HEK293 (cell line): ENCODE data around the gene PPP3CA.
A peak's percentile ranks its signal among the peaks of the same experiment; 100 is the strongest.

Experiments used
- CTCF ChIA-PET: fragments of 350-600 bp; formaldehyde crosslinking; extraction: SDS; loops from one replicate; lab custom pipeline; 2021; ENCODE audit warnings: antibody characterized with exemption; lab: Yijun Ruan, JAX
- POLR2A ChIA-PET: fragments of 300-600 bp; formaldehyde crosslinking; extraction: SDS; loops from one replicate; lab custom pipeline; 2020; ENCODE audit warnings: antibody characterized with exemption, inconsistent platforms; lab: Yijun Ruan, JAX
- H3K27ac ChIP-seq: fragments of 200-500 bp; sonication (Bioruptor generic); 2 replicates; pipeline ENCODE4 v1.5.1; 2014; ENCODE audit warnings: low read depth, low read length, control low read depth, inconsistent platforms; ENCODE audit errors: extremely low read depth
- H3K36me3 ChIP-seq, 2 experiments: fragments of 200-500 bp in 1 of 2; sonication (Bioruptor generic) in 1 of 2; 1 replicate in 1 of 2; 2 replicates in 1 of 2; pipeline ENCODE4 v1.5.1; 2014 to 2017; ENCODE audit warnings: inconsistent platforms in 2 of 2, low read length in 2 of 2; ENCODE audit not compliant: control insufficient read depth in 2 of 2, insufficient read depth in 1 of 2
- H3K4me1 ChIP-seq: fragments of 200-500 bp; sonication (Bioruptor generic); 2 replicates; pipeline ENCODE4 v1.5.1; 2014; ENCODE audit warnings: mild to moderate bottlenecking, low read length, inconsistent platforms; ENCODE audit not compliant: control insufficient read depth, insufficient read depth
- H3K4me3 ChIP-seq: 2 replicates; pipeline ENCODE4 v1.5.1; 2011; ENCODE audit warnings: low read depth, mild to moderate bottlenecking, control low read depth, low read length, moderate library complexity
- H3K9me3 ChIP-seq: fragments of 200-500 bp; sonication (Bioruptor generic); 2 replicates; pipeline ENCODE4 v1.5.1; 2014; ENCODE audit warnings: low read depth, low read length, inconsistent platforms; ENCODE audit not compliant: control insufficient read depth, insufficient read depth
- MYNN ChIP-seq: fragments of 450-650 bp; formaldehyde crosslinking; IDR thresholded peaks from 2 replicates; pipeline ENCODE4 v1.5.1; 2016; ENCODE audit warnings: missing biosample characterization, missing genetic modification characterization, borderline replicate concordance
- SETDB1 ChIP-seq: IDR thresholded peaks from one replicate; pipeline ENCODE4 v1.6.1; 2017; ENCODE audit warnings: mild to moderate bottlenecking, low read length, moderate library complexity, mixed read lengths; ENCODE audit not compliant: insufficient read length
- TCF7L2 ChIP-seq: IDR thresholded peaks from 2 replicates; pipeline ENCODE4 v1.6.1; 2011; ENCODE audit warnings: low read depth, mild to moderate bottlenecking, inconsistent platforms, low read length, moderate library complexity, borderline replicate concordance
- ZFP41 ChIP-seq: fragments of 450-650 bp; formaldehyde crosslinking; IDR thresholded peaks from 2 replicates; pipeline ENCODE4 v1.5.1; 2016; ENCODE audit warnings: missing biosample characterization, missing genetic modification characterization, borderline replicate concordance
- ZFP69B ChIP-seq: fragments of 450-650 bp; formaldehyde crosslinking; IDR thresholded peaks from 2 replicates; pipeline ENCODE4 v1.5.1; 2016; ENCODE audit warnings: missing biosample characterization, missing genetic modification characterization
- ZNF157 ChIP-seq: fragments of 450-650 bp; formaldehyde crosslinking; IDR thresholded peaks from 2 replicates; pipeline ENCODE4 v1.5.1; 2016; ENCODE audit warnings: missing biosample characterization, missing genetic modification characterization
- ZNF221 ChIP-seq: fragments of 450-650 bp; formaldehyde crosslinking; IDR thresholded peaks from 2 replicates; pipeline ENCODE4 v1.5.1; 2017; ENCODE audit warnings: missing biosample characterization, missing genetic modification characterization, borderline replicate concordance
- ZNF239 ChIP-seq: fragments of 450-650 bp; formaldehyde crosslinking; IDR thresholded peaks from 2 replicates; pipeline ENCODE4 v1.5.1; 2016; ENCODE audit warnings: missing biosample characterization, missing genetic modification characterization
- ZNF311 ChIP-seq: fragments of 450-650 bp; formaldehyde crosslinking; IDR thresholded peaks from 2 replicates; pipeline ENCODE4 v1.5.1; 2017; ENCODE audit warnings: missing biosample characterization, missing genetic modification characterization, borderline replicate concordance
- ZNF37A ChIP-seq: fragments of 450-650 bp; IDR thresholded peaks from 2 replicates; pipeline ENCODE4 v1.5.1; 2018; ENCODE audit warnings: missing biosample characterization, missing genetic modification characterization
- ZNF426 ChIP-seq: fragments of 450-650 bp; formaldehyde crosslinking; IDR thresholded peaks from 2 replicates; pipeline ENCODE4 v1.5.1; 2017; ENCODE audit warnings: missing biosample characterization, missing genetic modification characterization, mild to moderate bottlenecking, inconsistent platforms, moderate library complexity
- ZNF544 ChIP-seq: fragments of 450-650 bp; formaldehyde crosslinking; IDR thresholded peaks from 2 replicates; pipeline ENCODE4 v1.5.0; 2017; ENCODE audit warnings: missing biosample characterization, missing genetic modification characterization
- ZNF555 ChIP-seq: fragments of 450-650 bp; formaldehyde crosslinking; conservative IDR thresholded peaks from 2 replicates; pipeline ENCODE4 v1.5.1; 2017; ENCODE audit warnings: missing biosample characterization, mild to moderate bottlenecking, missing genetic modification characterization, inconsistent platforms
- ZNF560 ChIP-seq: fragments of 450-650 bp; formaldehyde crosslinking; IDR thresholded peaks from 2 replicates; pipeline ENCODE4 v1.5.1; 2017; ENCODE audit warnings: missing biosample characterization, missing genetic modification characterization, borderline replicate concordance
- ZNF585B ChIP-seq: fragments of 450-650 bp; formaldehyde crosslinking; IDR thresholded peaks from 2 replicates; pipeline ENCODE4 v1.5.1; 2016; ENCODE audit warnings: missing biosample characterization, missing genetic modification characterization
- ZNF629 ChIP-seq: fragments of 450-650 bp; formaldehyde crosslinking; IDR thresholded peaks from 2 replicates; pipeline ENCODE4 v1.5.1; 2017; ENCODE audit warnings: missing biosample characterization, missing genetic modification characterization
- ZNF76 ChIP-seq: fragments of 450-650 bp; formaldehyde crosslinking; IDR thresholded peaks from 2 replicates; pipeline ENCODE4; 2016; ENCODE audit warnings: low read depth, missing biosample characterization, missing genetic modification characterization, borderline replicate concordance
- ZSCAN30 ChIP-seq: fragments of 450-650 bp; IDR thresholded peaks from 2 replicates; pipeline ENCODE4 v1.5.1; 2018; ENCODE audit warnings: missing biosample characterization, mild to moderate bottlenecking, missing genetic modification characterization, moderate library complexity
- TF ChIP-seq, protein P1 (sequence below): fragments of 450-650 bp; formaldehyde crosslinking; IDR thresholded peaks from 2 replicates; pipeline ENCODE4 v1.5.1; 2016; ENCODE audit warnings: missing biosample characterization, missing genetic modification characterization
- TF ChIP-seq, protein P2 (sequence below): fragments of 450-650 bp; formaldehyde crosslinking; IDR thresholded peaks from 2 replicates; pipeline ENCODE4 v1.5.1; 2017; ENCODE audit warnings: missing biosample characterization, missing genetic modification characterization
- TF ChIP-seq, protein P3 (sequence below): fragments of 450-650 bp; formaldehyde crosslinking; IDR thresholded peaks from 2 replicates; pipeline ENCODE4 v1.5.1; 2016; ENCODE audit warnings: missing biosample characterization, missing genetic modification characterization

PPP3CA gene

DNA sequence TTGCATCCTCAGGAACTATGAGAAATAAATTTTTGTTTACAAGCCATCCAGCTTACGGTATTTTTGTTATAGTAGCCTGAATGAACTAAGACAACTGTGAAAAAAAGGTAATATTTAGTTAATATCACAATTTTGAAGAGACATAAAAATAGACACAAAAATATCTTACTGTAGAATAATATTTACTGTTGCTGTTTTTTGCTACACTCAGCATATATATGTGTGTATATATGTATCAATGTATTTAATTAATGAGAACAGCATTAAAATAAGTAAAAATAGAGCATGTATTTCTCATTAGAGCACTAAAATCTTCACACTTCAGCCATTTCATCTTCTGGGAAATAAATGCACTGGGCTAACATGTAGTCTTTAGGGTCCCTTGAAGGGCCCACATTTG is 24.6 kb downstream of the PPP3CA start:
- no peaks in the 10 kb centered on the region for H3K36me3 ChIP-seq
- H3K27ac ChIP-seq, result no peak overlapping the region
- no peaks in the 10 kb centered on the region; the same call in 1 of the 2 replicates for H3K4me1 ChIP-seq
- H3K4me3 ChIP-seq, result no peak overlapping the region
- ChIA-PET CTCF (interaction anchor here (0.7 to 0.9 kb wide), 2 partner anchors 48 to 305 kb away, joined by 3 read pairs; no protein-coding TSS in a partner anchor), POLR2A (no interaction called here)
- no peaks in the 10 kb centered on the region for H3K9me3 ChIP-seq
- TF ChIP-seq ZNF629 (tag by site-specific recombination) (no peak), ZNF560 (no peak), ZNF239 (tag by site-specific recombination) (no peak), ZNF311 (tag by site-specific recombination) (no peak)
- TF ChIP-seq, protein P1, sequence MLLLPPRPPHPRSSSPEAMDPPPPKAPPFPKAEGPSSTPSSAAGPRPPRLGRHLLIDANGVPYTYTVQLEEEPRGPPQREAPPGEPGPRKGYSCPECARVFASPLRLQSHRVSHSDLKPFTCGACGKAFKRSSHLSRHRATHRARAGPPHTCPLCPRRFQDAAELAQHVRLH (tag by site-specific recombination), result no peak

DNA sequence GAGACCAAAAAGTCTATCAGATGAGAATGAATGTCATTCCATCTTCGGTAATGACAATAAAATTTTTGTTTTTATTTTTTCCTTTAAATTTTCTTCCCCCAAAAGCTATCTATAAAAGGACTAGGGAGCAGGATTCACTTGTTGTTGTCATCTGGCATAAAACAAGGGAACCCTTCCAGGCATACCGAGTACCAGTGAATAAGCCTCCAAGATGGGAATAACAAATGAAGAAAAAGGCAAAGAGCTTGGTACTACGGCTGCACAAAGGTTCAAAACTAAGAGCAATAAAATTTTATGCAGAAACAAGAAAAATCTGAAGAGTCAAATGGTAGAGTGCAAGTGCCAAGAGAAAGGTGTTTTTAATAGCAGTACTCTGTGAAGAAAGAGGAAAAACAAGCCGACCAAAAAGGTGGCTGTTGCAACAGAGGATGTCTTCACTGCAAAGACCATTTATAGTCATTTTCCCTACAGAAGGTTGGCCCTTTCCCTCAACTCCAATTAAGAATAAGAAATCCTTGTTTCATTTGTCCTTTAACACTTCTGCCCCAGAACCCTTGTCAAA is 25.8 kb downstream of the PPP3CA start:
- POLR2A ChIA-PET, result no interaction called here
- H3K4me3 ChIP-seq, result no peak overlapping the region
- no peak for TF ChIP-seq ZSCAN30 (tag by site-specific recombination)
- TF ChIP-seq ZNF37A, result no peak
- TF ChIP-seq, protein P2, sequence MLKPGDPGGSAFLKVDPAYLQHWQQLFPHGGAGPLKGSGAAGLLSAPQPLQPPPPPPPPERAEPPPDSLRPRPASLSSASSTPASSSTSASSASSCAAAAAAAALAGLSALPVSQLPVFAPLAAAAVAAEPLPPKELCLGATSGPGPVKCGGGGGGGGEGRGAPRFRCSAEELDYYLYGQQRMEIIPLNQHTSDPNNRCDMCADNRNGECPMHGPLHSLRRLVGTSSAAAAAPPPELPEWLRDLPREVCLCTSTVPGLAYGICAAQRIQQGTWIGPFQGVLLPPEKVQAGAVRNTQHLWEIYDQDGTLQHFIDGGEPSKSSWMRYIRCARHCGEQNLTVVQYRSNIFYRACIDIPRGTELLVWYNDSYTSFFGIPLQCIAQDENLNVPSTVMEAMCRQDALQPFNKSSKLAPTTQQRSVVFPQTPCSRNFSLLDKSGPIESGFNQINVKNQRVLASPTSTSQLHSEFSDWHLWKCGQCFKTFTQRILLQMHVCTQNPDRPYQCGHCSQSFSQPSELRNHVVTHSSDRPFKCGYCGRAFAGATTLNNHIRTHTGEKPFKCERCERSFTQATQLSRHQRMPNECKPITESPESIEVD (tag by site-specific recombination), result peak; percentile 56
- no peak for TF ChIP-seq ZNF221 (tag by site-specific recombination)
- no peak for TF ChIP-seq TCF7L2
- TF ChIP-seq ZNF555, result no peak
- TF ChIP-seq, all 188 proteins: peak for 1
- no peaks in the 10 kb centered on the region for H3K36me3 ChIP-seq
- no peaks in the 10 kb centered on the region for H3K9me3 ChIP-seq
- H3K4me1 ChIP-seq, result no peaks in the 10 kb centered on the region; the same call in 1 of the 2 replicates
- H3K27ac ChIP-seq, result no peak overlapping the region
- CTCF ChIA-PET, result no interaction called here

DNA sequence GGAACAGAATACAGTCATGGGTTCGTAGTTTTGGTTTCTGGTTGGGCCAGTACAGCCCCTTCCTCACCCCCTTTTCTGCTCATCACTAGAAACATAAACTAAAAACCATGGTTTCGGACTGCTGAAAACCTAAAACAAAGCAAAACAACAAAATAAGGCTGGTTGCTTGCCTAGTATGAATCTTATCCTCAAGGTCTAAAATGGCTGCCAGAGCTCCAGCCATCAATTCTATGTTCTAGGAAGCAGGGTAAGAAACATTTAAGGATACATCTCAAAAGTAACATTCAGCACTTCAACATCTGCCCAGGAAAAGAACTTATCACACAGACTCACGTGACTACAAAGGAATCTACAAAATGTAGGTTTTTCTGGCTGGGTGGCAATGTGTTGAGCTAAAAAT is 31.5 kb downstream of the PPP3CA start:
- H3K9me3 ChIP-seq, result no peaks in the 10 kb centered on the region
- no peak overlapping the region for H3K4me3 ChIP-seq
- CTCF ChIA-PET, result interaction anchor here (0.6 kb wide), 1 partner anchor 1368 kb away, joined by 3 read pairs; no protein-coding TSS in a partner anchor
- H3K4me1 ChIP-seq, result no peaks in the 10 kb centered on the region
- TF ChIP-seq ZNF157 (tag by site-specific recombination) (no peak), ZNF555 (no peak), ZNF544 (tag by site-specific recombination) (no peak), ZNF585B (no peak), ZFP41 (tag by site-specific recombination) (no peak), ZFP69B (no peak), TCF7L2 (no peak), SETDB1 (peak; percentile 77), ZNF76 (tag by site-specific recombination) (no peak), MYNN (no peak), ZNF426 (tag by site-specific recombination) (no peak)
- TF ChIP-seq, protein P2 (tag by site-specific recombination), result no peak
- TF ChIP-seq, protein P3, sequence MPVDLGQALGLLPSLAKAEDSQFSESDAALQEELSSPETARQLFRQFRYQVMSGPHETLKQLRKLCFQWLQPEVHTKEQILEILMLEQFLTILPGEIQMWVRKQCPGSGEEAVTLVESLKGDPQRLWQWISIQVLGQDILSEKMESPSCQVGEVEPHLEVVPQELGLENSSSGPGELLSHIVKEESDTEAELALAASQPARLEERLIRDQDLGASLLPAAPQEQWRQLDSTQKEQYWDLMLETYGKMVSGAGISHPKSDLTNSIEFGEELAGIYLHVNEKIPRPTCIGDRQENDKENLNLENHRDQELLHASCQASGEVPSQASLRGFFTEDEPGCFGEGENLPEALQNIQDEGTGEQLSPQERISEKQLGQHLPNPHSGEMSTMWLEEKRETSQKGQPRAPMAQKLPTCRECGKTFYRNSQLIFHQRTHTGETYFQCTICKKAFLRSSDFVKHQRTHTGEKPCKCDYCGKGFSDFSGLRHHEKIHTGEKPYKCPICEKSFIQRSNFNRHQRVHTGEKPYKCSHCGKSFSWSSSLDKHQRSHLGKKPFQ, result no peak
- TF ChIP-seq, protein P1 (tag by site-specific recombination), result peak; percentile 73
- H3K27ac ChIP-seq, result no peak overlapping the region
- no peaks in the 10 kb centered on the region for H3K36me3 ChIP-seq
- POLR2A ChIA-PET, result no interaction called here
